KMS-11 (cell line): ENCODE measurements around the gene NEDD4L.

ENCODE experiments used
- H2AFZ ChIP-seq: fragments of 200-600 bp; sonication (generic); 2 replicates; pipeline ENCODE4 v1.6.1; 2016; ENCODE audit warnings: antibody characterized with exemption, mixed run types, low read depth
- H3K27ac ChIP-seq: fragments of 200-600 bp; sonication (generic); 2 replicates; pipeline ENCODE4 v1.6.1; 2016; ENCODE audit warnings: mild to moderate bottlenecking, mixed run types
- H3K27me3 ChIP-seq: fragments of 200-600 bp; sonication (generic); 2 replicates; pipeline ENCODE4 v1.6.1; 2017; ENCODE audit warnings: mild to moderate bottlenecking, low read depth, mixed run types, moderate library complexity; ENCODE audit not compliant: insufficient read depth
- H3K36me3 ChIP-seq: fragments of 200-600 bp; sonication (generic); 2 replicates; pipeline ENCODE4 v1.6.1; 2017; ENCODE audit warnings: mild to moderate bottlenecking, mixed run types; ENCODE audit not compliant: insufficient read depth
- H3K4me1 ChIP-seq: fragments of 200-600 bp; sonication (generic); 2 replicates; pipeline ENCODE4 v1.6.1; 2016; ENCODE audit warnings: mild to moderate bottlenecking, low read depth, mixed run types; ENCODE audit not compliant: poor library complexity, severe bottlenecking
- H3K4me2 ChIP-seq: fragments of 200-600 bp; sonication (generic); 2 replicates; pipeline ENCODE4 v1.7.0; 2016; ENCODE audit warnings: mild to moderate bottlenecking, mixed run types
- H3K4me3 ChIP-seq: fragments of 200-600 bp; sonication (generic); IDR thresholded peaks from 2 replicates; pipeline ENCODE4 v1.6.1; 2017; ENCODE audit warnings: low read depth, low read length, mixed read lengths; ENCODE audit not compliant: insufficient read depth
- H3K79me2 ChIP-seq: fragments of 200-600 bp; sonication (generic); 2 replicates; pipeline ENCODE4 v1.6.1; 2016; ENCODE audit warnings: low read depth, mixed run types; ENCODE audit not compliant: insufficient read depth
- H3K9ac ChIP-seq: fragments of 200-600 bp; sonication (generic); 2 replicates; pipeline ENCODE4 v1.6.1; 2016; ENCODE audit warnings: mild to moderate bottlenecking, mixed run types
- H4K20me1 ChIP-seq: fragments of 200-600 bp; sonication (generic); 2 replicates; pipeline ENCODE4 v1.6.1; 2016; ENCODE audit warnings: mild to moderate bottlenecking, mixed run types; ENCODE audit not compliant: insufficient read depth
- CTCF ChIP-seq: fragments of 200-600 bp; sonication (generic); conservative IDR thresholded peaks from 2 replicates; pipeline ENCODE4 v1.6.1; 2017; ENCODE audit warnings: low read depth, mild to moderate bottlenecking, antibody characterized with exemption, low read length, moderate library complexity, mixed read lengths

Gene NEDD4L

DNA sequence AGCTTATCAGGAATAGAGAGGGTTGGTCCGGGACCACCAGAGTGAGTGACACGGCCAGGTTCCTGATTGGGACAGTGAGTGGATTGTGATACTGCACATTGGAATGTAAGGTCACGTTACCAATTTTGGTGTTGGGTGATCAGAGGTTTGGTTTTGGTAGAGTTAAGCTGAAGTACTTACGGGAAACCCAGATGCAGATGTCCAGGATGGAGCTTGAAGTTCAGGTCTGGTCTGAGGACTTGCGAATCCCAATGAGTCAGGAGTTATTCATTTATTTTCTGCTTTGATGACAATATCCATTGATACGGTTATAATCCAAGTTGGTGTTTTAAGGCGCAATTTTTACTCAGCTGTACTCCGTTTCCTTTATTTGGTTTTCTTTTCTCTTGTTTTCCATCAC is 311.2 kb downstream of the NEDD4L start:
- Histone ChIP-seq H3K9ac (no peak overlapping the region), H3K4me1 (peaks cover 31% of the 10 kb centered on the region), H3K27ac (no peak overlapping the region), H3K4me2 (no peak overlapping the region), H3K27me3 (no peaks in the 10 kb centered on the region; the same call in 1 of the 2 replicates), H4K20me1 (peaks cover 3% of the 10 kb centered on the region; the same call in 1 of the 2 replicates), H3K36me3 (no peaks in the 10 kb centered on the region), H3K79me2 (no peaks in the 10 kb centered on the region), H2AFZ (no peak overlapping the region), H3K4me3 (no peak overlapping the region)
- TF ChIP-seq CTCF: no peak

DNA sequence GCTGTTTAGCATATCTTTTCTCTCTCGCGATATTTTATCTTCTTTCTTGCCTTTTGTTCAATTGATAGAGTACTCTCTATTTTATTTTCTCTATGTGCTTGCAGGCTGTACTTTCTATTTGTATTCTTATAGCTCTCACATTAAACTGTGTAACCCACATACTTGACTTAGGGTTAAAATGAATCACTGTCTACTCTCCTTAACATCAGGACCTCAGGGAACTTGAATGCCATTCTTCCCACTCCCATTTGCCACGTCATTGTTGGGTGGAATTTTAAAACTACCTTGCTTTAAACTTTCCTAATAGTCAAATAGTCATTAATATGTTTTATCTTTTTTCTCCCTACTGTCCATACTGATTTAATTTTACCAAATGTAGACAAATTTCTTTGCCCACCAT is 315.2 kb downstream of the NEDD4L start:
- TF ChIP-seq CTCF: no peak
- Histone ChIP-seq H3K27ac (no peak overlapping the region), H3K36me3 (no peaks in the 10 kb centered on the region), H3K79me2 (no peaks in the 10 kb centered on the region), H3K4me2 (no peak overlapping the region), H3K9ac (no peak overlapping the region), H4K20me1 (no peaks in the 10 kb centered on the region), H3K4me1 (no peaks in the 10 kb centered on the region), H2AFZ (no peak overlapping the region), H3K4me3 (no peak overlapping the region), H3K27me3 (no peaks in the 10 kb centered on the region)

DNA sequence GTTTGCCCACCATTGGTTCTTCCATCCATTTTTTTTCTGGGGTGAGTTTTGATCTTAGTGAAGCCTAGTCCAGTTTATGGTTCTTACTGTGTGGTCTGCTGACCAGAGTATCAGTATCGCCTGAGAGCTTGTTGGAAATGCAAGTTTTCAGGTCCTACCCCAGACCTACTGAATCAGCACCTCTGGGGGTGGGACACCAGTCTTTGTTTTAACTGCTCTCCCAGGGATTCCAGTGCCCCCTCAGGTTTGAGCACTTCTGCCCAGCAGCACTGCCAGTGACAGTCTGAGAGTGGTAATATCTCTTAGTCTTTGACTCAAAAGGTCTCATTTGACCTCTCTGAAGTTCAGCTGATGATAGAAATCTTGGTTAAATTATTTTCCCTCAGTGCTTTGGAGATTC is 315.6 kb downstream of the NEDD4L start:
- no peak overlapping the region for H3K4me2 ChIP-seq
- H3K4me1 ChIP-seq: no peaks in the 10 kb centered on the region
- H4K20me1 ChIP-seq: no peaks in the 10 kb centered on the region
- no peaks in the 10 kb centered on the region for H3K27me3 ChIP-seq
- no peak overlapping the region for H3K4me3 ChIP-seq
- no peaks in the 10 kb centered on the region for H3K36me3 ChIP-seq
- no peak overlapping the region for H3K9ac ChIP-seq
- no peak for TF ChIP-seq CTCF
- no peak overlapping the region for H3K27ac ChIP-seq
- no peak overlapping the region for H2AFZ ChIP-seq
- no peaks in the 10 kb centered on the region for H3K79me2 ChIP-seq

- Histone ChIP-seq H3K79me2 (no peaks in the 10 kb centered on the region), H3K27ac (no peak overlapping the region), H3K4me1 (no peaks in the 10 kb centered on the region), H4K20me1 (no peaks in the 10 kb centered on the region), H3K27me3 (no peaks in the 10 kb centered on the region), H2AFZ (no peak overlapping the region), H3K9ac (no peak overlapping the region), H3K36me3 (no peaks in the 10 kb centered on the region), H3K4me2 (no peak overlapping the region), H3K4me3 (no peak overlapping the region)
- TF ChIP-seq CTCF: no peak
Measured at GRCh38 chr18:58360324-58360723, 316.3 kb downstream of the NEDD4L start.

GRCh38 chr18:58361212-58361611 is 317.2 kb downstream of the NEDD4L start:
- Histone ChIP-seq H3K4me1 (no peaks in the 10 kb centered on the region), H3K36me3 (no peaks in the 10 kb centered on the region), H4K20me1 (no peaks in the 10 kb centered on the region), H3K79me2 (no peaks in the 10 kb centered on the region), H3K4me2 (no peak overlapping the region), H3K27ac (no peak overlapping the region), H2AFZ (no peak overlapping the region), H3K27me3 (no peaks in the 10 kb centered on the region), H3K9ac (no peak overlapping the region), H3K4me3 (no peak overlapping the region)
- no peak for TF ChIP-seq CTCF
